Testis (tissue), 2 donors: Measurements from ENCODE around the gene MLLT6.

Source experiments
- POLR2A ChIP-seq: fragments of 450-650 bp; IDR thresholded peaks from one replicate; pipeline ENCODE4 v1.6.1; 2017; ENCODE audit warnings: antibody characterized with exemption, mild to moderate bottlenecking, moderate library complexity
- TF ChIP-seq, protein P1 (sequence below), 3 experiments: fragments of 450-650 bp in 2 of 3; fragments of 200-600 bp in 1 of 3; sonication (generic) in 1 of 3; IDR thresholded peaks; one replicate each; pipeline ENCODE4 v1.5.1; 2016 to 2019; ENCODE audit warnings: antibody characterized with exemption in 3 of 3, mild to moderate bottlenecking in 2 of 3, moderate library complexity in 1 of 3

DNA sequence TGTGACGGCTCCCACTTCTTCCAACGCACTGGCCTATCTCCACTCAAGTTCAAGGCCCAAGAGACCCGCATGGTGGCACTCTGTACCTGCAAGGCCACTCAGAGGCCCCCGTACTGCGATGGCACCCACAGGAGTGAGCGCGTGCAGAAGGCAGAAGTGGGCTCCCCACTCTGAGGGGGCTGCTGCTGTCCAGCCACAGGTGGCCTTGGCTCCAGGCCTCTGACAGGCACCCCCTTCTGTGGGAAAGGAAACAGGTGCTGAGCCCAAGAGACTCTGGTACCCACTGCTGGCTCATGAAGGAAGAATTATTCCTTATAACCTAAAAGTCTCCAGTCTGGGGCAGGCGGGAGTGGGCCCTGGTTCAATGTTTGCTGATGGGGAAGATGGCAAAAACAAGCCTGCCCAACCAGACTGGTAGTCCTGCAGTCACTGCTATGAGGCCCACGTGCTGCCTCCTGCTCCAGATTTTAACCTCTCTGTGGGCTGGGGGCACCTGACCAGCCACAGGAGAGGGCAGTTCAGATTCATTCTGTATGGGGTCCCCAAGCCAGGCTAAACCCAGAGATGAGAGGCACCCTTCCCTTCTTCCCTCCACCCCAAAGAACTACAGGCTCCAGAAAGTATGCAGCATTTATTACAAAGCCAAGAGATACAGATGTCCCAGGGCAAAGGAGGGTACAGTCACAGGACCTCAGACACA is 28.4 kb downstream of the MLLT6 start:
- TF ChIP-seq, protein P1, sequence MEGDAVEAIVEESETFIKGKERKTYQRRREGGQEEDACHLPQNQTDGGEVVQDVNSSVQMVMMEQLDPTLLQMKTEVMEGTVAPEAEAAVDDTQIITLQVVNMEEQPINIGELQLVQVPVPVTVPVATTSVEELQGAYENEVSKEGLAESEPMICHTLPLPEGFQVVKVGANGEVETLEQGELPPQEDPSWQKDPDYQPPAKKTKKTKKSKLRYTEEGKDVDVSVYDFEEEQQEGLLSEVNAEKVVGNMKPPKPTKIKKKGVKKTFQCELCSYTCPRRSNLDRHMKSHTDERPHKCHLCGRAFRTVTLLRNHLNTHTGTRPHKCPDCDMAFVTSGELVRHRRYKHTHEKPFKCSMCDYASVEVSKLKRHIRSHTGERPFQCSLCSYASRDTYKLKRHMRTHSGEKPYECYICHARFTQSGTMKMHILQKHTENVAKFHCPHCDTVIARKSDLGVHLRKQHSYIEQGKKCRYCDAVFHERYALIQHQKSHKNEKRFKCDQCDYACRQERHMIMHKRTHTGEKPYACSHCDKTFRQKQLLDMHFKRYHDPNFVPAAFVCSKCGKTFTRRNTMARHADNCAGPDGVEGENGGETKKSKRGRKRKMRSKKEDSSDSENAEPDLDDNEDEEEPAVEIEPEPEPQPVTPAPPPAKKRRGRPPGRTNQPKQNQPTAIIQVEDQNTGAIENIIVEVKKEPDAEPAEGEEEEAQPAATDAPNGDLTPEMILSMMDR (IDR thresholded peaks at IDR 0.05) = no peak
- no peak for TF ChIP-seq POLR2A
